K562 (cell line): ENCODE results near the gene FPR1. TPM values are rescaled to one million over a fixed set of nuclear protein-coding genes. Genes with fewer than 3 reads are reported as not detected.

Source experiments
- CCNT2 ChIP-seq: IDR thresholded peaks from 2 replicates; pipeline ENCODE4 v1.6.1; 2011; ENCODE audit warnings: borderline replicate concordance, low read depth, mild to moderate bottlenecking, moderate library complexity, mixed read lengths, low read length; ENCODE audit not compliant: insufficient read length; ENCODE audit errors: extremely low read depth
- EP300 ChIP-seq: IDR thresholded peaks from 2 replicates; pipeline ENCODE4 v1.6.1; 2012; ENCODE audit warnings: low read length, improper control_type of control experiment
- NCOA2 ChIP-seq, 2 experiments: fragments of 450-650 bp; IDR thresholded peaks; 2 replicates each; pipeline ENCODE4 v1.6.1; 2018; ENCODE audit warnings: mild to moderate bottlenecking in 2 of 2, moderate library complexity in 1 of 2; ENCODE audit not compliant: partially characterized antibody in 2 of 2
- NCOR1 ChIP-seq: fragments of 450-650 bp; IDR thresholded peaks from 2 replicates; pipeline ENCODE4 v1.6.1; 2016; ENCODE audit warnings: mild to moderate bottlenecking, moderate library complexity
- NR2F6 ChIP-seq: fragments of 450-650 bp; formaldehyde crosslinking; IDR thresholded peaks from 2 replicates; pipeline ENCODE4 v1.4.0; 2020; ENCODE audit warnings: mild to moderate bottlenecking
- SIRT6 ChIP-seq: IDR thresholded peaks from one replicate; pipeline ENCODE4 v1.6.1; 2012; ENCODE audit warnings: low read depth, mild to moderate bottlenecking, control low read depth, inconsistent platforms, low read length, moderate library complexity
- SOX6 ChIP-seq: fragments of 450-650 bp; IDR thresholded peaks from 2 replicates; pipeline ENCODE4 v1.6.1; 2014; ENCODE audit warnings: mild to moderate bottlenecking
- SRSF9 ChIP-seq: fragments of 200-400 bp; formaldehyde crosslinking; IDR thresholded peaks from 2 replicates; pipeline ENCODE4 v1.6.1; 2017; ENCODE audit warnings: low read depth, low read length, borderline replicate concordance
- TRIM28 ChIP-seq: fragments of 450-650 bp; IDR thresholded peaks from 2 replicates; pipeline ENCODE4 v1.6.1; 2017
- U2AF2 ChIP-seq: fragments of 200-400 bp; formaldehyde crosslinking; optimal IDR thresholded peaks from 2 replicates; pipeline ENCODE3; 2017; ENCODE audit warnings: low read depth, mild to moderate bottlenecking, low read length
- ZNF282 ChIP-seq: sonication (generic); formaldehyde crosslinking; IDR thresholded peaks from 2 replicates; pipeline ENCODE4 v1.8.1; 2023; ENCODE audit warnings: missing genetic modification reagents
- ZNF695 ChIP-seq: fragments of 450-650 bp; formaldehyde crosslinking; IDR thresholded peaks from 2 replicates; pipeline ENCODE4 v1.4.0; 2020; ENCODE audit warnings: mild to moderate bottlenecking, moderate library complexity
- polyA plus RNA-seq, 8 experiments: library from polyadenylated mRNA; depleted of rRNA in 4 of 8; stranded (reverse) in 5 of 8; unstranded in 3 of 8; fragments of >200 nt; fragmentation: Nextera tagmentation in 2 of 8; fragmentation: Illumina TruSeq in 1 of 8; extraction: Ambion mirVana in 2 of 8; extraction: Trizol in 1 of 8; gene quantifications; 2 replicates each; pipeline versions ENCODE4 v1.2.1 to v1.2.3, GENCODE V29; 2011 to 2014; ENCODE audit warnings: inconsistent platforms in 1 of 8, missing spikeins in 1 of 8
- total RNA-seq, 7 experiments: library from RNA; depleted of rRNA in 6 of 7; stranded (reverse); fragments of >200 nt in 6 of 7; fragmentation: Illumina TruSeq in 2 of 7; extraction: Trizol in 2 of 7; gene quantifications; 2 replicates each; pipeline versions ENCODE4 v1.2.1 to v1.2.3, GENCODE V29; 2011 to 2021; ENCODE audit warnings: low replicate concordance in 1 of 7
- TF ChIP-seq, protein P1 (sequence below): fragments of 450-650 bp; IDR thresholded peaks from 2 replicates; pipeline ENCODE4 v1.6.1; 2016; ENCODE audit warnings: borderline replicate concordance
- TF ChIP-seq, protein P2 (sequence below): fragments of 200-400 bp; formaldehyde crosslinking; IDR thresholded peaks from 2 replicates; pipeline ENCODE4 v1.6.1; 2017; ENCODE audit warnings: mild to moderate bottlenecking, low read depth, low read length, moderate library complexity
- TF ChIP-seq, protein P3 (sequence below): fragments of 450-650 bp; formaldehyde crosslinking; conservative IDR thresholded peaks from 2 replicates; pipeline ENCODE4 v1.4.0; 2022; ENCODE audit warnings: mild to moderate bottlenecking, missing genetic modification characterization
- TF ChIP-seq, protein P4 (sequence below): fragments of 450-650 bp; formaldehyde crosslinking; IDR thresholded peaks from 2 replicates; pipeline ENCODE4 v1.4.0; 2022; ENCODE audit warnings: mild to moderate bottlenecking, moderate library complexity
- TF ChIP-seq, protein P5 (sequence below): fragments of 250-450 bp; sonication (Bioruptor Pico); IDR thresholded peaks from 2 replicates; pipeline ENCODE4 v1.5.0; 2021; ENCODE audit warnings: mild to moderate bottlenecking, borderline replicate concordance
- TF ChIP-seq, protein P6 (sequence below): fragments of 250-450 bp; sonication (Bioruptor Pico); IDR thresholded peaks from 2 replicates; pipeline ENCODE4 v1.8.0; 2022; ENCODE audit warnings: moderate library complexity, mild to moderate bottlenecking, inconsistent platforms

The FPR1 gene
- total and polyA plus RNA-seq, 9 of the 15 experiments (the other 6 are each of a cell fraction or from before 2014, with no cell fraction given) = 0.06 to 0.25 (median 0.14) TPM; not detected in 4

DNA sequence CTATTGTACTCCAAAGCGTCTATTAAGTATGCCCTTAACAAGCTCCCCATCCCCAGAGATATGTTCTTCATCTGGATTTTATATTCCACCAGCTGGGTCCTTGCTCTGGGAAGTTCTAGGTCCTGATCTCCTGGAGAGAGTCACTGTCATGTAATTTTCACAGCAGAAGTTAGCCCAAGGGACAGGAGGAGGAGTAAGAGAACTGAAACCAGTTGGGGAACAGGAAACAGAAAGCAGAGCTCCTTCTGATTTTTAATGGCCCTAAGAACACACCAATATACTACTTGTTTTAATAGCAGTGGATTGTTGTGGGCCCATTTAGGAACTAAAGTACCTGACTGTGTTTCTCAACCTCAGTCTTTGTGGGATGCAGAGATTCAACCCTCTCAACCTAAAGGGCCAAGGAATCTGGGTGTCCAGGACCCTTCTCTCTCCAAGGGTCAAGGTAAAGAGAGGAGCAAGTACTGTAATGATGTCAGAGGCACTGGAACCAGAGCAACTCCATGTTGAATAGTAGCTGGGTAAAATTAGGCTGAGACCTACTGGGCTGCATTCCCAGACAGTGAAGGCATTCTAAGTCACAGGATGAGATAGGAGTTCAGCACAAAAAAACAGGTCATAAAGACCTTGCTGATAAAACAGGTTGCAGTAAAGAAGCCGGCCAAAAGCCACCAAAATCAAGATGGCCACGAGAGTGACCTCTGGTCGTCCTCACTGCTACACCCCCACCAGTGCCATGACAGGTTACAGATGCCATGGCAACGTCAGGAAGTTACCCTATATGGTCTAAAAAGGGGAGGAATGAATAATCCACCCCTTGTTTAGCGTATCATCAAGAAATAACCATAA lies 35.2 kb upstream of the FPR1 start (continued):
- TF ChIP-seq, protein P1, sequence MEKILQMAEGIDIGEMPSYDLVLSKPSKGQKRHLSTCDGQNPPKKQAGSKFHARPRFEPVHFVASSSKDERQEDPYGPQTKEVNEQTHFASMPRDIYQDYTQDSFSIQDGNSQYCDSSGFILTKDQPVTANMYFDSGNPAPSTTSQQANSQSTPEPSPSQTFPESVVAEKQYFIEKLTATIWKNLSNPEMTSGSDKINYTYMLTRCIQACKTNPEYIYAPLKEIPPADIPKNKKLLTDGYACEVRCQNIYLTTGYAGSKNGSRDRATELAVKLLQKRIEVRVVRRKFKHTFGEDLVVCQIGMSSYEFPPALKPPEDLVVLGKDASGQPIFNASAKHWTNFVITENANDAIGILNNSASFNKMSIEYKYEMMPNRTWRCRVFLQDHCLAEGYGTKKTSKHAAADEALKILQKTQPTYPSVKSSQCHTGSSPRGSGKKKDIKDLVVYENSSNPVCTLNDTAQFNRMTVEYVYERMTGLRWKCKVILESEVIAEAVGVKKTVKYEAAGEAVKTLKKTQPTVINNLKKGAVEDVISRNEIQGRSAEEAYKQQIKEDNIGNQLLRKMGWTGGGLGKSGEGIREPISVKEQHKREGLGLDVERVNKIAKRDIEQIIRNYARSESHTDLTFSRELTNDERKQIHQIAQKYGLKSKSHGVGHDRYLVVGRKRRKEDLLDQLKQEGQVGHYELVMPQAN = no peak
- TF ChIP-seq SOX6 (no peak), U2AF2 (no peak), NR2F6 (CRISPR knock-in tag) (peak; percentile 96), NCOA2 (IDR thresholded peaks at IDR 0.05; ENCODE audit: partially characterized antibody in 2 of 2) (no peak), SIRT6 (no peak), ZNF695 (no peak), TRIM28 (no peak), ZNF282 (CRISPR knock-in tag) (no peak), CCNT2 (no peak), NCOR1 (no peak), EP300 (no peak), SRSF9 (no peak)
- TF ChIP-seq, protein P2, sequence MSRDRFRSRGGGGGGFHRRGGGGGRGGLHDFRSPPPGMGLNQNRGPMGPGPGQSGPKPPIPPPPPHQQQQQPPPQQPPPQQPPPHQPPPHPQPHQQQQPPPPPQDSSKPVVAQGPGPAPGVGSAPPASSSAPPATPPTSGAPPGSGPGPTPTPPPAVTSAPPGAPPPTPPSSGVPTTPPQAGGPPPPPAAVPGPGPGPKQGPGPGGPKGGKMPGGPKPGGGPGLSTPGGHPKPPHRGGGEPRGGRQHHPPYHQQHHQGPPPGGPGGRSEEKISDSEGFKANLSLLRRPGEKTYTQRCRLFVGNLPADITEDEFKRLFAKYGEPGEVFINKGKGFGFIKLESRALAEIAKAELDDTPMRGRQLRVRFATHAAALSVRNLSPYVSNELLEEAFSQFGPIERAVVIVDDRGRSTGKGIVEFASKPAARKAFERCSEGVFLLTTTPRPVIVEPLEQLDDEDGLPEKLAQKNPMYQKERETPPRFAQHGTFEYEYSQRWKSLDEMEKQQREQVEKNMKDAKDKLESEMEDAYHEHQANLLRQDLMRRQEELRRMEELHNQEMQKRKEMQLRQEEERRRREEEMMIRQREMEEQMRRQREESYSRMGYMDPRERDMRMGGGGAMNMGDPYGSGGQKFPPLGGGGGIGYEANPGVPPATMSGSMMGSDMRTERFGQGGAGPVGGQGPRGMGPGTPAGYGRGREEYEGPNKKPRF = no peak
- TF ChIP-seq, protein P3, sequence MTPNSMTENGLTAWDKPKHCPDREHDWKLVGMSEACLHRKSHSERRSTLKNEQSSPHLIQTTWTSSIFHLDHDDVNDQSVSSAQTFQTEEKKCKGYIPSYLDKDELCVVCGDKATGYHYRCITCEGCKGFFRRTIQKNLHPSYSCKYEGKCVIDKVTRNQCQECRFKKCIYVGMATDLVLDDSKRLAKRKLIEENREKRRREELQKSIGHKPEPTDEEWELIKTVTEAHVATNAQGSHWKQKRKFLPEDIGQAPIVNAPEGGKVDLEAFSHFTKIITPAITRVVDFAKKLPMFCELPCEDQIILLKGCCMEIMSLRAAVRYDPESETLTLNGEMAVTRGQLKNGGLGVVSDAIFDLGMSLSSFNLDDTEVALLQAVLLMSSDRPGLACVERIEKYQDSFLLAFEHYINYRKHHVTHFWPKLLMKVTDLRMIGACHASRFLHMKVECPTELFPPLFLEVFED (CRISPR knock-in tag) = peak; percentile 96
- TF ChIP-seq, protein P4, sequence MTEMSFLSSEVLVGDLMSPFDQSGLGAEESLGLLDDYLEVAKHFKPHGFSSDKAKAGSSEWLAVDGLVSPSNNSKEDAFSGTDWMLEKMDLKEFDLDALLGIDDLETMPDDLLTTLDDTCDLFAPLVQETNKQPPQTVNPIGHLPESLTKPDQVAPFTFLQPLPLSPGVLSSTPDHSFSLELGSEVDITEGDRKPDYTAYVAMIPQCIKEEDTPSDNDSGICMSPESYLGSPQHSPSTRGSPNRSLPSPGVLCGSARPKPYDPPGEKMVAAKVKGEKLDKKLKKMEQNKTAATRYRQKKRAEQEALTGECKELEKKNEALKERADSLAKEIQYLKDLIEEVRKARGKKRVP = peak; percentile 80; the same call in 1 of the 2 replicates
- TF ChIP-seq, protein P5, sequence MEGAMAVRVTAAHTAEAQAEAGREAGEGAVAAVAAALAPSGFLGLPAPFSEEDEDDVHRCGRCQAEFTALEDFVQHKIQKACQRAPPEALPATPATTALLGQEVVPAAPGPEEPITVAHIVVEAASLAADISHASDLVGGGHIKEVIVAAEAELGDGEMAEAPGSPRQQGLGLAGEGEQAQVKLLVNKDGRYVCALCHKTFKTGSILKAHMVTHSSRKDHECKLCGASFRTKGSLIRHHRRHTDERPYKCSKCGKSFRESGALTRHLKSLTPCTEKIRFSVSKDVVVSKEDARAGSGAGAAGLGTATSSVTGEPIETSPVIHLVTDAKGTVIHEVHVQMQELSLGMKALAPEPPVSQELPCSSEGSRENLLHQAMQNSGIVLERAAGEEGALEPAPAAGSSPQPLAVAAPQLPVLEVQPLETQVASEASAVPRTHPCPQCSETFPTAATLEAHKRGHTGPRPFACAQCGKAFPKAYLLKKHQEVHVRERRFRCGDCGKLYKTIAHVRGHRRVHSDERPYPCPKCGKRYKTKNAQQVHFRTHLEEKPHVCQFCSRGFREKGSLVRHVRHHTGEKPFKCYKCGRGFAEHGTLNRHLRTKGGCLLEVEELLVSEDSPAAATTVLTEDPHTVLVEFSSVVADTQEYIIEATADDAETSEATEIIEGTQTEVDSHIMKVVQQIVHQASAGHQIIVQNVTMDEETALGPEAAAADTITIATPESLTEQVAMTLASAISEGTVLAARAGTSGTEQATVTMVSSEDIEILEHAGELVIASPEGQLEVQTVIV = peak; percentile 78; the same call in 1 of the 2 replicates
- TF ChIP-seq, protein P6, sequence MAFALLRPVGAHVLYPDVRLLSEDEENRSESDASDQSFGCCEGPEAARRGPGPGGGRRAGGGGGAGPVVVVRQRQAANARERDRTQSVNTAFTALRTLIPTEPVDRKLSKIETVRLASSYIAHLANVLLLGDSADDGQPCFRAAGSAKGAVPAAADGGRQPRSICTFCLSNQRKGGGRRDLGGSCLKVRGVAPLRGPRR (CRISPR knock-in tag) = peak; percentile 95
